HG03432 (cell line): ENCODE results near the gene LSP1.

Experiments
- ATAC-seq: cut with Tn5 transposase; IDR thresholded peaks from one replicate; pipeline ENCODE4 v1.9.1; 2021; ENCODE audit warnings: mild to moderate bottlenecking, moderate library complexity; ENCODE audit not compliant: unreplicated experiment

LSP1 gene

DNA sequence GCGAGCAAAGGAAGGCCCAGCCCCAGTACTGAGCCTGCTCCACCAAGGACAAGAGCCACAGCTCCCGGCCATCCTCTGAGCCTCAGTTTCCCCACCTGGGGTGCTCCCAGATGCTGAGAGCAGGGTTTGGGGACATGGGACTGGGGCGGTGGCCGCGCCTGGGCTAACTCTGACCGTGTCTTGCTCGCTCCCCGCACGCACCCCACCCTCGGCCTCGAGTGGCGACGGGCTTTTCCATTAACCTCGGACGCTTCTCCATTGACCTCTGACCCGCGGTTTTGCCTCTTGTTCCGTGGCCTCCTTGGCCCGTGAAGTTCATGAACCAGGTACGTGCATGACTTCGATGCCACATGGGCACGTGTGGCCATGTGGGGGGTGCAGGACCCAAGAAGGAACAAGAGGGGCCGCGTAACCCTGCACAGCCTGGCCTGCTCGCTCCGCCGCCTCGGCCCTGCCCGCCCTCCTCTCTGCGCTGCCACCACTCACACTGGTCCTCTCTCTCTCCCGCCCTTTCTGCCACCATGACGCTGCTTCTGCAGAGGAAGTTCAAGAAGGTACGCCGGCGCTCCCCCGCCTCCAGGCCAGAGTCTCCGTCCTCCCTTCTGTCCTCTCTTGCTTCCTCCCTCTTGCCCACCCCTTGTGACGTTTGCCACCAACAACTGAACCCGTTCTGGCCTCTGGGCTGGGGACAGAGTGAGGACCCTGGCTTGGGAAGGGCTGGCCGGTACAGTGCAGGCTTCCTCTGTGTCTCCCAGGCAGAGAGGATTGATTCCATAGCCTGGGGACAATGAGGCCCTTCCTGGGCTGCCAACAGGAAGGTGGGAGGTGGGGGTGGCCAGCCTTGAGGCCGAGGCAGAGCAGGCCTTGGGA is 73.5 kb downstream of the LSP1 start:
- no peak for ATAC-seq

DNA sequence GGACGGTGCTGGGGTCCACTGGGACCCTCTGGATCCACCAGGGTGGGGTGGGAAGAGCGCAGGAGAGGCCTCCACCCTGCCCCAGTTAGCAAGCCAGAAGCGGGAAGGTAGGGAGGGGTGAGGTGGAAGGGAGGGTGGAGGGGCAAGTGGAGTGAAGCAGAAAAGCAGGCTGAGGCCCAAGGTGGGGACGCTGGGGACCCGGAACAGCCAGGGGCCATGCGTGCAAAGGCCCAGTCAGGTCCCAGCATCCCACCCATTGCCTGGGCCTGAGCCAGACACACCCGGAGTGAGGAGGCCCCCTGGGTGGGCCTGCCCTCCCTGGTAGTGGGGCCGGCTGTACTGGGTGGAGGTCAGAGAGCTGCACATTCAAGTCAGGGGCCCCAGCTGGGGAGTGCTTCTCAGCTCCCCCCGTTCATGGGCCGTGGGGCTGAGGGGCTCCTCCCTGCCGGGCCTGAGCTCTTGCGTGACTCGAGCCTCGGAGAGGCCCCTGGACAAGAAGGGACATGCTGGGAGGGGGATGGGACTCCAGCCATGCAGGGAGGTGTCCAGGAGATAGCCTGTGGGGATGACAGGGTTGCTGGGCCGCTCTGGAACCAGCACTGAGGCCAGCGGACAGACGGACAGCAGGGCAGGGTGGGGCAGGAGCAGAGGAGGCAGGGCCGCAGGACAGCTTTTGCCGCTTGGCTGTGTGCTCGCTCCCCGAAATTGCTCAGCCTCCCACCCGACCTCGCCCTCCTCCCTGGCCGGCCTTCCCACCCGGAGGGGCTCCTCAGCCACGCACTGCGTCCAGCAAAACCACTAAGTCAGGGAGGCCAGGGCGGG is 74.4 kb downstream of the LSP1 start:
- no peak for ATAC-seq

DNA sequence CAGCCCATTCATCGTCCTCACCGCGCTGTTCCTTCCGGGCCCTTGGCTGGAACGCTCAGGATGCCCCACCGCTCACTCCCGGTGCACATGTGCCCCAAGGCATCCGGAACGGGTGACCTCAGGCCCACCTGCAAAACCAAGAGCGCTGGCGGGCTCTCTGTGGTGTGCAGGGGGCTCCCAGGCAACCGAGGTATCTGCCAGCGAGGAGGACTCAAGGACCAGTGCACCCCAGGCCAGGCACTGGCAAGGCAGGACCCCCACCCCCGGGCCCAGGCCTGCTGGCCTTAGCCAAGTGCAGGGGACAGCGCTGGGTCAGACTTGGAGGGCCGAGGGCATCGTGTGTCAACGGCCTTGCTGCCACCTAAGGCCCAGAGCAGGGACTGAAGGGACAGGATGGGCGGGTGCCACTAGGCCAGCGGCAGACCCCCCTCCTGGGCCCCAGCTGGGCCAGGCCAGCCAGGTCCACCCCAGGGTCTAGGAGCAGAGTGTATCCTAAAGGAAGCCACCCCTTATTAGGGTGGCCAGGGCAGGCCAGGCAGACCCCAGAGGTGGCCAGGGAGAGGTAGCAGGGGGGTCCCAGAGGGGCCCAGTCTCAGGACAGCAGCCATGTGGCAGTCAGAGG is 75.1 kb downstream of the LSP1 start:
- no peak for ATAC-seq

DNA sequence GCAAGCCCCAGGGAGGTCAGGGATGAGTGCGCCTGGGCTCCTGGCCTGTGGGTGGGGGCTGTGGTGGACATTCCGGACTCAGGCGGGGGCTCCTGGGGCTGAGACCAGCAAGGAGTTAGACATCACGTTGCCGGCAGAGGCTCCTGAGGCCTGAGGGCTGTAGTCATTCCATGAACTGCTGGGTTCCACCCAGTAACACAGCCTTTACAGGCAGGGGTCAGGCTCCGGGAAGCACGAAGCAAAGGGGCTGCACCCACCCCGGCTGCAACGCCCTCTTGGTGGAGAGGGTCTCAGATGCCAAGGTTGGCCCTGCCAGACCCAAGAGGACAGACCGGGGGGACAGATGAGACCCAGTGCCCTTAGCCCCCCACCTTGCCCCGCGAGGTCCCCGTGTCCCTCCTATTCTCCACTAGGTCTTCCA is 75.6 kb downstream of the LSP1 start:
- ATAC-seq = no peak

DNA sequence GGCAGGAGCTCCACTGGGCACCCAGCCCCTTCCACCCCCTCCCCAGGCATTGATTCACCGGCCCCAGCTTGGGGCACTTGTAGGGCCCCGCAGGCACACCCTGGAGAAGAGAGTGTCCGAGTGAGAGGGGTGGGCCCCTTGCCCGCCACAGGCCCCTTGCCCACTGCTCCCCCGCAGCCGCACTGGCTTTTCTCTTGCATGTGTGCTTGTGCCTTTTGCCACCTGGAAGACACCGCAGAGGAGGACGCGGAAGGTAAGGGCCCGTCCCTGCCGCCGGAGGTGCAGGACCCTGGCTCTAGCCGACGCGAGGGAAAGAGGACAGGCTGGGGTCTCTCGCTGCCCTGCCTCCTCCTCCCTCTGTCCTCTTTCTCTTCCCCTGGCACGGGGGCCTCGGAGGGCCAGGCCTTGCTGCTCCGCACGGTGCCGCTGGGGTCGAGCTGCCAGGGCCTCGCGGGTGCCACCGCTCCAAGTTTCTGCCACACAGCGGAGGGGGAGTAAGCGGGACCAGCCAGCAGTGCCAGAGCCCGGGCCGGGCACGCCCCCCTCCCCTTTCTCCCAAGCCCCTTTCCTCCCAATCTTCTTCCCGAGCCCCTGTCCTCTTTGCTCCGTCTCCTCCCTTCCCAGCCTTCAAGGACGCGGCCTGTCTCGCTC is 76.1 kb downstream of the LSP1 start:
- no peak for ATAC-seq

DNA sequence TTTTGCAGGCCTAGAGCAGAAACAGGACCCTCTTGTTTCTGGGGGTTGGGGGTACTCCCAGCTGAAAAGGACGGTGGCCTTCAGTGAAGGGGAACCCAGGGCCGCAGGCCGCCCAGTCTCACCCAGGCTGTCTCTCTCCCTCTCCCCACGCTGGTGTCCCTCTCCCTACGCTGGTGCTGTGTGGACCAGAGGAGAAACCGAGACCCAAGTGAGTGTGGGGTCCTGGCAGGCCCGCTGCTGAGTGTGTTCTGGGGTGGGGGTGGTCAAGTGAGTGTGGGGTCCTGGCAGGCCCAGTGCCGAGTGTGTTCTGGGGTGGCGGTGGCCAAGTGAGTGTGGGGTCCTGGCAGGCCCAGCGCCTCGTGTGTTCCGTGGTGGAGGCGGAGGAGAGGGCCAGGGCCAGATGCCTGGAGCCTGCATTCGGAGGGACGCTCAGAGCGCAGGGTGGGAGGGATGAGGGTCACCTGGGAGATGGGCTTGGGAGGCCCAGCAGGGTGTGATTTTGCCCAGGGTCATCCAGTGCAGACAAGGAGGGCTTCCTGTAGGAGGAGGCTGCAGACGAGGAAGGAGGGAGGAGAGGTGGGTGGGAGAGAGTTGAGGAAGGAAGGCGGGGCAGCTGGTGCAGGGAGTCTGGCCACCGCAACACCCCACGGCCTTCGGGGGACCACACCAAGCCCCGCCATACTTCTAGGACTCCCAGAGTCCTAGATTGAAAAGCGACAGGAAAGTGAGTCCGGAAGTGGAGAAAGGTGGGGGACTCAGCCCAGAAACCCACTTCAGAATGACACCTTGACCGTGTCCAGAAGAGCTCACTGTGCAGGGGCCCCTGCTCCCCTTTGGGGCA is 77.0 kb downstream of the LSP1 start:
- ATAC-seq = no peak

DNA sequence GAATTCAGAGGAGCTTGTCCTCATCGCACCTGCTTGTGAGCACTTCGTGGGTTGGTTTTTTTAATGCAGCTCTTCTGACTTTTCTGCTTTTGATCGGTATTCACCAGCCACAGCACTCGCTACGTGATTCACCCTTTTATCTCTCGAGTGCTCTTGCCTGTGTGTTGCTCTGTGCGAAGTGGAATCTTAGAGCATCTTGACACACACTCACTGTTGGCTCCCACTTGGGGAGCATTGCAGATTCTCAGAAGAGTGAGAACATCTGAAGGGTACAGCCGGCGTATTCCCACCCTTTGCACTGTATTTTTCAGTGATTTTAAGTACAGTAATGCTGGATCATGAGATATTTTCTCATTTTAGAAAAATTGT is 77.6 kb downstream of the LSP1 start:
- no peak for ATAC-seq

DNA sequence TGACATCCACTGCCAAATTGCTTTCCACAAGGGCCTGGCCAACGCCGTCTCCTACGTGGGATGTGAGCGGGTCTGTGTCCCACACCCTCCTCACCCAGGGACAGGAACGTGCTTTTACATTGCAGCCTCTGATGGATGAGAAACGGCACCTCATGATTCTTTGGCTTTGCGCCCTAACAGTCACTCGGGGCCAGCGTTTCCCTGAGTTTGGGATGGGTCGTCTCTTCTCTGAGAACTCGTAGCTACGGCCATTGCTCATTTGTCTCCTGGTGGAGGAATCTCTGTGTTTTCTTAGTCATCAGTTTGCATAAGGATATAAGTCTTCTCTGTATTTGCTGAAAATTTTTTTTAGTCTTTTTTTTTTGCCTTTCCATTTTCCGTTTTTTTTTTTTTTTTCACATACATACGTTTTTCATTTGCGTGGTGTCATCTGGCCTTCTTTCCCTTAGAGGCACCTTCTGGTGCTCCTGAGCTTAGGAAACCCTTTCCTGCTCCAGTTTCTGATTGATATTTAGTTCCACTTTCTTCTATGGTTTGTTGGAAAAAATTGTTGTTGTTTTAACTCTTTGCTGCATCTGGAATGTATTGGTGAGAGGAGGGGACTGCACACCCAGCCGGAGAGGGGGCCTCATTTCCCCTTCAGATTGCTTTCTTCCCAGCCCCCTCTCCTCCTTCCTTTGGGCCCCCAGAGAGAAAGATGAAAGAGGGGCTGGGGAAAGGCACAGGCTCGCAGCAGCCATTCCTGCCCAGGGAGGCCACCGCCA is 78.6 kb downstream of the LSP1 start:
- ATAC-seq = no peak

DNA sequence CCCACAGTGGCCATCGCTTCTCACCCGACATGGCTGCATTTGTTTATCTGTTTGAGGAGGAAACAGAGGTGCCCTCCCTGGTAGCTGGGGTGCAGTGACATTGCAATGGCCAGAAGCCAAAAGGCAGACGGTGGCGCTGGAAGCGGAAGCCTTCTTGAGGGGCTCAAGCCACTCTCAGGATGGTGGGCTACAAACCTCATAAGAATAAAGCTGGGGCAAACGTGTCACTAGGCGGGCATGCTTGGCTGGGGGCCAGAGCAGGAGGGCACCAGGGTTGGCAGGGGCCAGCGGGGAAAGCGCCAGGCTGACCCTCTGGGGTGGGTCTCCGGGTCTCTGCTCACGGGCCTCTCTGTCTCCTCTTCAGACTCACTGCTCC is 79.2 kb downstream of the LSP1 start:
- ATAC-seq = no peak

DNA sequence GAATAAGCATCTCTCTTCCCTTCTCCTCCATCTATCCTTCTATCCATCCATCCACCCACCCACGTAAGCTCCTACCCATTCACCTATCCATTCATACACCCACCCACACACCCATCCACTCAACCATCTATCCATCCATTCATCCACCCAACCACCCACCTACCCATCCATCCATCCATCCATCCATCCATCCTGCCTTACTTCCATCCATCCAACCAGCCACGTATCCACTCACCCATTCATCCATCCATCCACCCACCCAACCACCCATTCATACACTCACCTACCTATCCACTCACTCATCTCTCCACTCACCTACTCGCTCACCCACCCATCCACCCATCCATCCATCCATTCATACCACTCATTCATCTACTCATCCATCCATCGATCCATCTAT is 79.8 kb downstream of the LSP1 start:
- no peak for ATAC-seq

DNA sequence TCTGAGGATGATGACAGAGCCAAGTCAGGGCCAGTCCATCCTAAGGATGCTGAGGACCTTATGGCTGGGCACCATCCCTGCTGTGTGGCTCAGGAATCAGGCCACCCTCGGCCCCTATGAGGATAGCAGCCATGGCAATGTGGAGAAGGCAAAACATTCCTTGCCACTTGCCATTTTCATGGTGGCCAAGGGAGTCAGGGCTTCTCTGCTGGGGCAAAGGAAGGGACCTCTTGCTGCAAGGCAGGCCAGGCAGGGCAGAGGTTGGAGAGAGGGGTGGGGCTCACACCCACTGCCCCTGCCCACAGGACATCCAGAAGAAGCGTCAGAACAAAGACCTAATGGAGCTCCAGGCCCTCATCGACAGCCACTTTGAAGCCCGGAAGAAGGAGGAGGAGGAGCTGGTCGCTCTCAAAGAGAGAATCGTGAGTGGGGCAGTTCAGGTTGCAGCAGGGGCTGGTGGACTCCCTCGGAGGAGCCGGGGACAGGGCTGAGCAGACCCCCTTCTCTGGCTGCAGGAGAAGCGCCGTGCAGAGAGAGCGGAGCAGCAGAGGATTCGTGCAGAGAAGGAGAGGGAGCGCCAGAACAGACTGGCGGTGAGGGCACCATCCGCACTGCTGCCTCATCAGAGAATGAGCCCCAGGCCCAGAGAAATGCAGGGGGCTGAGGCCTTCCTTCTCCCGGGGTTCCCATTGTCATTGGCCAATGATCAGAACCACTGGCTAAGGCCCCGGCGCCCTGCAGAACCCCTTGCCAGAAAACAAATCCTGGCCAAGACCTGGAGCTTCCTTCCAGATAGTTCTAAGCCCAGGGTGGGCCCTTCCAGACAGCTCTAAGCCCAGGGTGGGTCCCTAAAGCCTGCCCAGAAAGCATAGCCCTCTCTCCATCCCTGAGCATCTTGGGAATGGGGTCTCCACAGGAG is 80.8 kb downstream of the LSP1 start:
- no peak for ATAC-seq

DNA sequence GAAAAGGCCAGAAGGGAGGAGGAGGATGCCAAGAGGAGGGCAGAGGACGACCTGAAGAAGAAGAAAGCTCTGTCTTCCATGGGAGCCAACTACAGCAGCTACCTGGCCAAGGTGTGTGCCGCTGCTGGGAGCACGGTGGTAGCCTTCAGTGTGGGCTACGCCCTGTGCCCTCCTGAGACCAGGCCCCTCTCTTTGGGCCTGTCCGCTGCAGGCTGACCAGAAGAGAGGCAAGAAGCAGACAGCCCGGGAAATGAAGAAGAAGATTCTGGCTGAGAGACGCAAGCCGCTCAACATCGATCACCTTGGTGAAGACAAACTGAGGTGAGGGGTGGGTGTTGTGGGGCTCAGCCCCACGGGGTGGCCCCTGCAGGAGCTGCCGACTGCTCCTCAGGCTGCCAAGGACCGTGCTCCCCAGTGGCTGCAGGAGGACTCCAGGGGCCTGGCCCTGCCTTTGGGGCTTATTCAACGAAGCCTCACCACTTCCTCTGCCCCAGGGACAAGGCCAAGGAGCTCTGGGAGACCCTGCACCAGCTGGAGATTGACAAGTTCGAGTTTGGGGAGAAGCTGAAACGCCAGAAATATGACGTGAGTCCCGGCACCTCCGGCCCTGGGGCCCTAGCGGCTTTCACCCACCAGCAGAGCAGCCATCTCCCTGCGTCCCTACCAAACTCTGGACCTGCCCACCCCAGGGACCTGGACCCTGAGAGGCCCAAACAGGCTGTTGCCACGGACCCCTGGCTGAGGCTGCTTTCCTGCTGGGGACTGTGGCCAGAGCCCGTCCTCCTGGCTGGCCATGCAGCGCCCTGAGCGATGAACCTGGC is 81.7 kb downstream of the LSP1 start:
- no peak for ATAC-seq

DNA sequence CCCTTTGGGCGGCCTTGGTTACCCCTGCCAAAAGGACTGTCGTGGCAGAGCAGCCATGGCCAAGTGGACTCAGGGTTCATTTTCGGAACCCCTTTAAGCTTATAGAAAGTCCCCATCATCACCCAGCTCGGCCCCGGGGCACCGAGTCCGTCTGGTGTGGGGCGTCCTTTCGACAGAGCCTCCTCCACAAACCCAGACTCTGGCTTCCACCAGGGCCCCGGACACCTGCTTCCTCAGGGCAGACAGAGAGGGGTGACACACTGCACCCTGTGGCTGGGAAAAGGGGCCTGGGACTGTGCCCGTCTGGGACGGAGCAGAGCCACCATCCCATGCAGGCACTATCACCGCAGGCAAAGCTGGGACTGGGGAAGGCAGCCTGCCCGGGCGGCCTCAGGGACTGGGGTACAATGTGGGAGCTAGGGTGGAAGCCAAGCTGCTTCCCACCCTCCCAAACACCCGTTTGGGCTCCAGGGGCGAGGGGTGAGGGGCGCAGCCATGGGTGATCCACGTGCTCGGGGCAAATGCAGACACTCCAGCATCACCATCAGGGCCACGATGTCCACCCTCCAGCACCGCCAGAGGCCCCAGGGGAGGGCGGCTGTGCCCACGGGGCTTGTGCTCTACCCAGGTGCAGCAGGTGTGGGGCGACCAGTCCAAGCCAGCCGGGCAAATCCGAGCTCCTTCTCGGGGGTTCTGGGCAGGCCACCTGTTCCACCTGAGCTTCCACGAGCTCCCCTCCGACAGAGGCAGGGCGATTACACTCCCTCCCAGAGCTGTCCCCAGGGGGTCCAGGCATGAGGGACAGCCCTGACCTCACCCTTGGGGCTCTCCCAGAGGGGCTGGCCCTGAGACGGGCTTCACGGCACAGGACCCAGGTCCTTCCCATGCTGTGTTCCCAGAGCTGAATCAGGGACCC is 82.5 kb downstream of the LSP1 start:
- ATAC-seq = no peak

DNA sequence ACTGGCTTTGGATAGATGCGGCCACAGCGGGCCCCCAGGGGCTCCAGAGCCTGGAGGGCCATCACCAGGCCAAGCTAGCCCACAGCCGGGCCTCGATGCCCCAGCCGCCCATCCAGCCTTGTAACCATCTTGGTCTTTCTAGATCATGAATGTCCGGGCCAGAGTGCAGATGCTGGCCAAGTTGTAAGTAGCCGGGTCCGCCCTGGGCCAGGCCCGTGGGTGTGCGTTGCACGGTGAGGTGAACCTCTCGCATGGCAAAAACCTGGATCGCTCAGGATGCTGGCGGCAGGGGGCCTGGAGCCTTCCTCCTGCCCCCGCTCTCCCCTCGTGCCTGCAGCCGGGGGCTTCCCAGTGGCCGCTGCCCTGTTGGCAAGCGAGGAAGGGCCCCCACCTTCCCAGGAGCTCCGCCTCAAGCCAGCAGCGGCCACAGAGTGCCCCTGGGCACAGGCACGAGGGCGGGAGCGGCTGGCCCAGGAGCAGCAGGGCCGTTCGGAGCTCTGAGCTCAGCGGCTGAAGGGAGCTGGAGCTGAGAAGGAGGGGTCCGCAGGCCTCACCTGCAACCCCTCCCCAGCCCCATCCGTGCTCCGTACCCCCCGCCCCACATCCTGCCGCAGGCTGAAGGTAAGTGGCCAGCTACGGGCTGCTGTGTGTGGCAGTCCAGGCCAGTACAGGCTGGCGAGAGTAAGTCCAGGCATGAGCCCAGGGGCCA is 83.3 kb downstream of the LSP1 start:
- no peak for ATAC-seq

DNA sequence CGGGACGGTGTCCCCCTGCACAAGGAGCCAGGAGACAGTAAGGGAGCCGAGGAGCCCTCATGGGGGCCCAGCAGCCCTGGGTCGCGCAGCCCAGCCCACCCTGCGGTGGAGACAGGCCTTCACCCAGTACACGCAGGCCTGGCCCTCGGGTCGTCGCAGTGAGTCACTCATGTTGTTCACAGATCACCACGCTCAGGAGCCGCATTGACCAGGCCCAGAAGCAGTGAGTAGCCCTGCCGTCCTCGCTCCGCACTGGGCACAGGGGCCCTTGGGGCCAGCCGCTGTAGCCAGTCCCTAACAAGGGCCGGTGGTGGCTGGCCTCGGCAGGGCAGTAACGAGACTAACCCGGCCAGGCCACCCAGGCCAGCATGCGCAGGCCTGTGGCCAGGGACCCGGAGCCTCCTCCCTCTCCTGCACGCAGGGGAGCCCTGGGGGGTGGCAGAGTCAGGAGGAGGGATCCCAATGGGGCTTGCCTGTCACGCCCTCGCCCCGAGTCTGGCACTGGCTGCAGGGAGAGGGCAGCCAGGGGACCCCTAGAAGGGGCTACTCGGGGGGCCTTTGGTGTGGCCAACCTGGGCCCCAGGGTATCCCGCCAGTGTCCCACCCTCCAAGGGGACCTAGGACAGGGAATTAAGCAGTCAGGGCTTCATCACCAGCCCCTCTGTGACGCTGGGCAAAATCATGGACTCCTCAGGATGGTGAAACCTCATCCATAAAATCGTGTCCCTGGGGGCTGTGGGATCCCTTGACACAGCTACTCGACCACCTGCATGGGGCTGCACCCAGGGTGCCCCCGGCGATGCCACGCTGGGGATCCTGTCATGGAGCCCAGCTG is 84.1 kb downstream of the LSP1 start:
- ATAC-seq = no peak
